ENCODE data around the gene SP100.

DNA sequence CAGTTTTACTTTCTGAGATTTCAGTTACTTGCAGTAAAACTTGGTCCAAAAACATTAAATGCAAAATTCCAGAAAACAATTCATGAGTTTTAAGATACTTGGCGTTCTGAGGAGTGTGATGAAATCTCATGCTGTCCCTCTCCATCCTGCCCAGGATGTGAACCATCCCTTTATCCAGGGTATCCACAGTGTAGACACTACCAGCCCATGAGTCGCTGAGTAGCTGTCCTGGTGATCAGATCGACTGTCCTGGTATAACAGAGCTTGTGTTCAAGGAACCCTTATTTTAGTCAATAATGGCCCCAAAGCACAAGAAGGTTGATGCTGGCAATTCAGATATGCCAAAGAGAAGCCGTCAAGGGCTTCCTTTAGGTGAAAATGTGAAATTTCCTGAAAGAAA lies 3.2 kb downstream of the SP100 start:
- TF ChIP-seq, protein P1, sequence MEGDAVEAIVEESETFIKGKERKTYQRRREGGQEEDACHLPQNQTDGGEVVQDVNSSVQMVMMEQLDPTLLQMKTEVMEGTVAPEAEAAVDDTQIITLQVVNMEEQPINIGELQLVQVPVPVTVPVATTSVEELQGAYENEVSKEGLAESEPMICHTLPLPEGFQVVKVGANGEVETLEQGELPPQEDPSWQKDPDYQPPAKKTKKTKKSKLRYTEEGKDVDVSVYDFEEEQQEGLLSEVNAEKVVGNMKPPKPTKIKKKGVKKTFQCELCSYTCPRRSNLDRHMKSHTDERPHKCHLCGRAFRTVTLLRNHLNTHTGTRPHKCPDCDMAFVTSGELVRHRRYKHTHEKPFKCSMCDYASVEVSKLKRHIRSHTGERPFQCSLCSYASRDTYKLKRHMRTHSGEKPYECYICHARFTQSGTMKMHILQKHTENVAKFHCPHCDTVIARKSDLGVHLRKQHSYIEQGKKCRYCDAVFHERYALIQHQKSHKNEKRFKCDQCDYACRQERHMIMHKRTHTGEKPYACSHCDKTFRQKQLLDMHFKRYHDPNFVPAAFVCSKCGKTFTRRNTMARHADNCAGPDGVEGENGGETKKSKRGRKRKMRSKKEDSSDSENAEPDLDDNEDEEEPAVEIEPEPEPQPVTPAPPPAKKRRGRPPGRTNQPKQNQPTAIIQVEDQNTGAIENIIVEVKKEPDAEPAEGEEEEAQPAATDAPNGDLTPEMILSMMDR (IDR thresholded peaks at IDR 0.05) = no peak
- TF ChIP-seq POLR2A (IDR thresholded peaks at IDR 0.05) = no peak

Data from uterus (tissue), 2 donors.